H9 (cell line): Measurements from ENCODE around the gene RCAN3. TPM values are rescaled to one million over a fixed set of nuclear protein-coding genes. Genes with fewer than 3 reads are reported as not detected.
"Not testable (repeated sequence)": the region's sequence is repeated elsewhere in the genome, so short reads cannot be mapped to it uniquely, and the experiment has no call there.

Experiments used
- DNase-seq: peaks from one replicate; pipeline ENCODE4 v3.0.0-alpha.2; 2017
- H2AFZ ChIP-seq: one replicate; pipeline ENCODE4 v1.6.1; 2013; ENCODE audit warnings: mild to moderate bottlenecking, low read length, control low read depth, moderate library complexity
- H2AK5ac ChIP-seq: 2 replicates; pipeline ENCODE4 v1.6.1; 2013; ENCODE audit warnings: low read length, control low read depth, mixed read lengths; ENCODE audit not compliant: insufficient read length
- H2BK120ac ChIP-seq: one replicate; pipeline ENCODE4 v1.6.1; 2013; ENCODE audit warnings: low read depth, mild to moderate bottlenecking, low read length, control low read depth, inconsistent platforms; ENCODE audit not compliant: poor library complexity, severe bottlenecking
- H2BK12ac ChIP-seq: 2 replicates; pipeline ENCODE4 v1.6.1; 2013; ENCODE audit warnings: low read length, control low read depth, mixed read lengths, low read depth; ENCODE audit not compliant: insufficient read length
- H2BK15ac ChIP-seq: 2 replicates; pipeline ENCODE4 v1.6.1; 2013; ENCODE audit warnings: low read depth, low read length, control low read depth
- H2BK20ac ChIP-seq: one replicate; pipeline ENCODE4 v1.6.1; 2013; ENCODE audit warnings: low read depth, mild to moderate bottlenecking, low read length, control low read depth, inconsistent platforms; ENCODE audit not compliant: poor library complexity, severe bottlenecking
- H2BK5ac ChIP-seq: 2 replicates; pipeline ENCODE4 v1.6.1; 2013; ENCODE audit warnings: low read length, control low read depth, mixed read lengths; ENCODE audit not compliant: insufficient read length
- H3K14ac ChIP-seq: 2 replicates; pipeline ENCODE4 v1.6.1; 2013; ENCODE audit warnings: low read length, control low read depth; ENCODE audit not compliant: insufficient read depth
- H3K18ac ChIP-seq: 2 replicates; pipeline ENCODE4 v1.6.1; 2013; ENCODE audit warnings: low read depth, mild to moderate bottlenecking, mixed read lengths, low read length, control low read depth; ENCODE audit not compliant: insufficient read length
- H3K23ac ChIP-seq: 2 replicates; pipeline ENCODE4 v1.6.1; 2013; ENCODE audit warnings: low read length, control low read depth, mixed read lengths, low read depth; ENCODE audit not compliant: insufficient read length
- H3K23me2 ChIP-seq: 2 replicates; pipeline ENCODE4 v1.6.1; 2013; ENCODE audit warnings: low read depth, mild to moderate bottlenecking, mixed read lengths, low read length, control low read depth; ENCODE audit not compliant: insufficient read length, poor library complexity, severe bottlenecking
- H3K27ac ChIP-seq: 2 replicates; pipeline ENCODE4 v1.5.1; 2013; ENCODE audit warnings: low read length, control low read depth, mixed read lengths, low read depth; ENCODE audit not compliant: insufficient read length
- H3K27me3 ChIP-seq: 2 replicates; pipeline ENCODE4 v1.6.1; 2013; ENCODE audit warnings: low read length, control low read depth, inconsistent platforms; ENCODE audit not compliant: insufficient read depth
- H3K4ac ChIP-seq: 2 replicates; pipeline ENCODE4 v1.6.1; 2013; ENCODE audit warnings: low read depth, mild to moderate bottlenecking, control low read depth, inconsistent platforms, low read length, moderate library complexity
- H3K4me1 ChIP-seq: 2 replicates; pipeline ENCODE4 v1.6.1; 2013; ENCODE audit warnings: low read length, control low read depth, inconsistent platforms; ENCODE audit not compliant: insufficient read depth
- H3K4me2 ChIP-seq: 2 replicates; pipeline ENCODE4 v1.6.1; 2013; ENCODE audit warnings: low read length, control low read depth, mixed read lengths; ENCODE audit not compliant: insufficient read length, insufficient read depth
- H3K56ac ChIP-seq: 2 replicates; pipeline ENCODE4 v1.6.1; 2013; ENCODE audit warnings: low read depth, mild to moderate bottlenecking, mixed read lengths, low read length, control low read depth; ENCODE audit not compliant: insufficient read length
- H3K79me1 ChIP-seq: 2 replicates; pipeline ENCODE4 v1.6.1; 2013; ENCODE audit warnings: low read depth, mild to moderate bottlenecking, moderate library complexity, low read length, control low read depth, inconsistent platforms; ENCODE audit not compliant: insufficient read depth, poor library complexity, severe bottlenecking
- H3K79me2 ChIP-seq: 2 replicates; pipeline ENCODE4 v1.6.1; 2013; ENCODE audit warnings: low read length, control low read depth, inconsistent platforms; ENCODE audit not compliant: insufficient read depth
- H3K9ac ChIP-seq: 2 replicates; pipeline ENCODE4 v1.6.1; 2013; ENCODE audit warnings: low read length, control low read depth, mixed read lengths; ENCODE audit not compliant: insufficient read length; ENCODE audit errors: extremely low read depth
- H3K9me3 ChIP-seq: one replicate; pipeline ENCODE4 v1.6.1; 2013; ENCODE audit warnings: low read depth, low read length, inconsistent platforms; ENCODE audit not compliant: control insufficient read depth
- H3T11ph ChIP-seq: one replicate; pipeline ENCODE4 v1.6.1; 2013; ENCODE audit warnings: mild to moderate bottlenecking, low read length, control low read depth, inconsistent platforms
- H4K20me1 ChIP-seq: one replicate; pipeline ENCODE4 v1.6.1; 2013; ENCODE audit not compliant: control insufficient read depth, insufficient read length, insufficient read depth
- H4K5ac ChIP-seq: 2 replicates; pipeline ENCODE4 v1.6.1; 2013; ENCODE audit warnings: low read depth, mild to moderate bottlenecking, mixed read lengths, low read length, control low read depth; ENCODE audit not compliant: insufficient read length
- H4K8ac ChIP-seq: replicated peaks from 2 replicates; pipeline ENCODE4 v1.6.1; 2013; ENCODE audit warnings: low read length, control low read depth, mixed read lengths, low read depth; ENCODE audit not compliant: insufficient read length
- H4K91ac ChIP-seq: 2 replicates; pipeline ENCODE4 v1.6.1; 2013; ENCODE audit warnings: low read depth, mild to moderate bottlenecking, moderate library complexity, mixed read lengths, low read length, control low read depth; ENCODE audit not compliant: insufficient read length
- H3K27ac Mint-ChIP-seq, 3 experiments: 2 replicates in 2 of 3; 3 replicates in 1 of 3; pipeline ENCODE4 v1.8.0; 2020 to 2021; ENCODE audit warnings: mixed read lengths in 3 of 3, mild to moderate bottlenecking in 1 of 3, moderate library complexity in 1 of 3
- H3K27me3 Mint-ChIP-seq: 2 replicates; pipeline ENCODE4 v1.8.0; 2021; ENCODE audit warnings: low read depth, mild to moderate bottlenecking, moderate library complexity, mixed read lengths
- H3K36me3 Mint-ChIP-seq, 3 experiments: 2 replicates in 2 of 3; 3 replicates in 1 of 3; pipeline ENCODE4 v1.8.0; 2020 to 2021; ENCODE audit warnings: low read depth in 3 of 3, mixed read lengths in 3 of 3; ENCODE audit not compliant: insufficient read depth in 1 of 3
- H3K4me1 Mint-ChIP-seq, 2 experiments: 2 replicates each; pipeline ENCODE4 v1.8.0; 2020; ENCODE audit warnings: mixed read lengths in 2 of 2
- H3K4me3 Mint-ChIP-seq, 2 experiments: 2 replicates in 1 of 2; 3 replicates in 1 of 2; pipeline ENCODE4 v1.8.0; 2020 to 2021; ENCODE audit warnings: mild to moderate bottlenecking in 2 of 2, mixed read lengths in 2 of 2, moderate library complexity in 1 of 2
- H3K9me3 Mint-ChIP-seq, 2 experiments: 2 replicates in 1 of 2; 3 replicates in 1 of 2; pipeline ENCODE4 v1.8.0; 2020; ENCODE audit warnings: mild to moderate bottlenecking in 2 of 2, mixed read lengths in 2 of 2, moderate library complexity in 1 of 2
- WGBS: extraction: QIAGEN DNeasy Blood & Tissue Kit; methylation state at CpG from one replicate; pipeline ENCODE4 v1.1.7; 2013; ENCODE audit warnings: missing lambda C conversion rate, low lambda C conversion rate, mixed read lengths; ENCODE audit not compliant: insufficient read length; ENCODE audit errors: extremely low coverage; 5-methylcytosine and 5-hydroxymethylcytosine counted together
- total RNA-seq: library from RNA; stranded (reverse); gene quantifications from 2 replicates; pipeline ENCODE4 v1.2.1, GENCODE V29; 2021
- TF ChIP-seq, protein P1 (sequence below): fragments of 200-600 bp; sonication (generic); conservative IDR thresholded peaks from 3 replicates; pipeline ENCODE4 v1.8.0; 2021; ENCODE audit warnings: antibody characterized with exemption, mild to moderate bottlenecking

RCAN3 gene
- total RNA-seq, 1 experiment from 2014 or later, result 13.0 TPM

DNA sequence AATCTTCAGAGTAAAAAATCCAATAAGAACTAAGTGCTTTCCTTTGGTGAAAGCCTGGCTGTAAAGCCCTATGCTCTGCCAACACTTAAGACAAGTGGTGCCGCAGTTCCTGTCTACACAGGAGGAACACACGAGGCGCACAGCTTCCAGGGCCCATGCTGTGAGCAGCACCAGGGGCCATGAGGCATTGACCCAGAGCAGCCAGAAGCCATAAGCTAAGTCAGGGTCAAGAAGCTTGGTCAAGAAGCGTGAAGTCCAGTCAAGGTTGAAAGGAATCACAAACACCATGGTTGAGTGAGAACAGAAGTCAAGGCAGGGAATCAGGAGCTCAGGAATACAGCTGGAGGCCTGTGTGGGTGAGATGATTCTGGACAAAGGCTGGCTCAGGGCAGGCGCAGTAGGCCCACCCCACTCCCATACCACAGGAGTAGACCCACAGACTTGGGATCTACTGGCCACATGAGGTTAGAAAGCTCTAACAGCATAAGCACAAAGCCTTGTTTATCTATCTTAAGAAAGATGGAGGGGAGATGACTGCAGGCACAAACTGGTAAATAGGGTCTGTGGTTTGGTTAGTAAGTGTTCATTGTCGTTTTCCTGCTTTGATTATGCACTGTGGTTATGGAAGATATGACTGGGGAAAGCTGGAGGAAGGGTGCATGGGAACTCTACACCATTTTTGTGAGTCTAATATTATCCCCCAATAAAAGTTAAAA is 42.9 kb upstream of the RCAN3 start:
- H4K20me1 ChIP-seq, result no peaks in the 10 kb centered on the region
- H4K91ac ChIP-seq, result no peak overlapping the region
- no peaks in the 10 kb centered on the region for H3K9me3 ChIP-seq
- Mint-ChIP-seq H3K36me3 (peaks cover 6 to 10% (median 9%) of the 10 kb centered on the region in 3 experiments; a peak in 4 of 7 replicates), H3K4me3 (no peak overlapping the region), H3K4me1 (peaks cover 17 to 22% of the 10 kb centered on the region in 2 experiments), H3K27me3 (no peaks in the 10 kb centered on the region), H3K9me3 (peaks cover 2 to 4% of the 10 kb centered on the region in 2 experiments; a peak in 2 of 5 replicates), H3K27ac (no peak overlapping the region; a peak in 1 of 7 replicates)
- TF ChIP-seq, protein P1, sequence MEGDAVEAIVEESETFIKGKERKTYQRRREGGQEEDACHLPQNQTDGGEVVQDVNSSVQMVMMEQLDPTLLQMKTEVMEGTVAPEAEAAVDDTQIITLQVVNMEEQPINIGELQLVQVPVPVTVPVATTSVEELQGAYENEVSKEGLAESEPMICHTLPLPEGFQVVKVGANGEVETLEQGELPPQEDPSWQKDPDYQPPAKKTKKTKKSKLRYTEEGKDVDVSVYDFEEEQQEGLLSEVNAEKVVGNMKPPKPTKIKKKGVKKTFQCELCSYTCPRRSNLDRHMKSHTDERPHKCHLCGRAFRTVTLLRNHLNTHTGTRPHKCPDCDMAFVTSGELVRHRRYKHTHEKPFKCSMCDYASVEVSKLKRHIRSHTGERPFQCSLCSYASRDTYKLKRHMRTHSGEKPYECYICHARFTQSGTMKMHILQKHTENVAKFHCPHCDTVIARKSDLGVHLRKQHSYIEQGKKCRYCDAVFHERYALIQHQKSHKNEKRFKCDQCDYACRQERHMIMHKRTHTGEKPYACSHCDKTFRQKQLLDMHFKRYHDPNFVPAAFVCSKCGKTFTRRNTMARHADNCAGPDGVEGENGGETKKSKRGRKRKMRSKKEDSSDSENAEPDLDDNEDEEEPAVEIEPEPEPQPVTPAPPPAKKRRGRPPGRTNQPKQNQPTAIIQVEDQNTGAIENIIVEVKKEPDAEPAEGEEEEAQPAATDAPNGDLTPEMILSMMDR, result no peak
- H4K5ac ChIP-seq, result no peak overlapping the region
- no peak for DNase-seq
- H2BK120ac ChIP-seq, result no peak overlapping the region
- H3K4me1 ChIP-seq, result peaks cover under 1% of the 10 kb centered on the region; the same call in 1 of the 2 replicates
- H3K9ac ChIP-seq, result no peak overlapping the region
- H3K79me2 ChIP-seq, result no peaks in the 10 kb centered on the region
- H3K23ac ChIP-seq, result no peak overlapping the region
- H2AFZ ChIP-seq, result no peak overlapping the region
- no peak overlapping the region for H2BK12ac ChIP-seq
- WGBS, result no CpG with 5 or more reads among the region's 6 CpGs
- no peak overlapping the region for H2BK5ac ChIP-seq
- H3K56ac ChIP-seq, result no peak overlapping the region
- H3K27ac ChIP-seq, result no peak overlapping the region
- no peak overlapping the region for H3K18ac ChIP-seq
- H3K23me2 ChIP-seq, result peaks cover 5% of the 10 kb centered on the region
- no peak overlapping the region for H3K14ac ChIP-seq
- H3K79me1 ChIP-seq, result no peaks in the 10 kb centered on the region
- no peak overlapping the region for H3T11ph ChIP-seq
- H3K27me3 ChIP-seq, result no peaks in the 10 kb centered on the region
- H2BK15ac ChIP-seq, result no peak overlapping the region
- H3K4me2 ChIP-seq, result no peak overlapping the region
- no peak overlapping the region for H2AK5ac ChIP-seq
- H4K8ac ChIP-seq, result no peak overlapping the region
- no peak overlapping the region for H3K4ac ChIP-seq
- H2BK20ac ChIP-seq, result no peak overlapping the region

DNA sequence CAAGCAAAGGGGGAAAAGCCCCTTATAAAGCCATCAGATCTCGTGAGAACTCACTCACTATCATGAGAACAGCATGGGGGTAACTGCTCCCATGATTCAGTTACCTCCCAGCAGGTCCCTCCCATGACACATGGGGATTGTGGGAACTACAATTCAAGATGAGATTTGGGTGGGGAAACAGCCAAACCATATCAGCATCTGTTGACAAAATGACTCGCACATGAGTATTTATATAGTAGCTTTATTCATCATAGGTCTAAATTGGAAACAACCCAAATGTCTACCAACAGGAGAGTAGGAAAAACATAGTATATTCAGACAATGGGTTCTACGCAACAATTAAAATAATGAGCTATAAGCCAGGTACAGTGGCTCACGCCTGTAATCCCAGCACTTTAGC is 40.5 kb upstream of the RCAN3 start:
- not testable (repeated sequence) for H3K9me3 Mint-ChIP-seq, H3K36me3 Mint-ChIP-seq
- H3K27ac Mint-ChIP-seq, result peak overlapping the region in 2 of 3 experiments; percentile 10 to 40; a peak in 3 of 7 replicates

More for the DNA sequence above, 40.5 kb upstream of the RCAN3 start:
- not testable (repeated sequence) for H3K56ac ChIP-seq, H3K9ac ChIP-seq, H3K4ac ChIP-seq, DNase-seq, H3K79me2 ChIP-seq, H4K20me1 ChIP-seq, H3K79me1 ChIP-seq, H3K4me2 ChIP-seq, H2BK12ac ChIP-seq, H3K4me1 ChIP-seq, H2AK5ac ChIP-seq, H4K8ac ChIP-seq, H3K4me3 Mint-ChIP-seq, H3K27ac ChIP-seq, H2BK120ac ChIP-seq, H4K91ac ChIP-seq, H2AFZ ChIP-seq, H3K23me2 ChIP-seq, H4K5ac ChIP-seq, H3K9me3 ChIP-seq, H3K18ac ChIP-seq, H3T11ph ChIP-seq, H3K27me3 Mint-ChIP-seq, H2BK20ac ChIP-seq, H2BK15ac ChIP-seq, H2BK5ac ChIP-seq, H3K14ac ChIP-seq, H3K23ac ChIP-seq, H3K27me3 ChIP-seq
- WGBS, result no CpG with 5 or more reads among the region's 4 CpGs
- H3K4me1 Mint-ChIP-seq, result peaks cover 37 to 41% of the 10 kb centered on the region in 2 experiments
